Sigmoid colon (tissue), 4 donors: ENCODE measurements around the gene POMGNT1.

Source experiments
- CTCF ChIP-seq, 4 experiments: fragments of 450-650 bp in 3 of 4; fragments of 200-600 bp in 1 of 4; IDR thresholded peaks; one replicate each; pipeline ENCODE4 v1.5.1; 2016 to 2019; ENCODE audit warnings: antibody characterized with exemption in 4 of 4, mild to moderate bottlenecking in 3 of 4, moderate library complexity in 2 of 4
- EP300 ChIP-seq, 4 donors: sonication (generic); formaldehyde crosslinking; IDR thresholded peaks; one replicate each; pipeline ENCODE4 v1.6.1; 2017; ENCODE audit warnings: antibody characterized with exemption in 4 of 4
- POLR2A ChIP-seq, 2 donors: fragments of 450-650 bp; IDR thresholded peaks; one replicate each; pipeline ENCODE4 v1.6.1; 2016; ENCODE audit warnings: antibody characterized with exemption in 2 of 2, mild to moderate bottlenecking in 2 of 2, moderate library complexity in 2 of 2
- POLR2AphosphoS5 ChIP-seq, 4 donors: sonication (generic); formaldehyde crosslinking; IDR thresholded peaks; one replicate each; pipeline ENCODE4 v1.6.1; 2017; ENCODE audit warnings: antibody characterized with exemption in 4 of 4

- TF ChIP-seq CTCF (IDR thresholded peaks at IDR 0.05) (no peak), POLR2AphosphoS5 (IDR thresholded peaks at IDR 0.05) (no peak), POLR2A (IDR thresholded peaks at IDR 0.05) (no peak), EP300 (IDR thresholded peaks at IDR 0.05) (no peak)
Observed at GRCh38 chr1:46159516-46159915, 38.7 kb downstream of the POMGNT1 start.
